DMS153 treated with DMSO at 0.1 percent for 48 hours (cell line): ENCODE measurements around the gene ZNF831.

ENCODE experiments used
- DNase-seq: peaks from one replicate; lab custom pipeline; 2025; ENCODE audit not compliant: unreplicated experiment; lab: John Stamatoyannopoulos, UW

Gene ZNF831

GRCh38 chr20:59163631-59164530, at the start of gene ZNF831:
ZNF831 (plus strand) TSS chr20:59163821; CDS start chr20:59191020, 27,199 bp downstream.
- no peak for DNase-seq

- no peak for DNase-seq
Observed at GRCh38 chr20:59117526-59117925, 46.1 kb upstream of the ZNF831 start.

- DNase-seq: no peak
Observed at GRCh38 chr20:59118855-59119254, 44.8 kb upstream of the ZNF831 start.

GRCh38 chr20:59120491-59120890, 43.1 kb upstream of the ZNF831 start:
- DNase-seq: no peak

- no peak for DNase-seq
Observed at GRCh38 chr20:59120919-59121318, 42.7 kb upstream of the ZNF831 start.

GRCh38 chr20:59121714-59122565, 41.7 kb upstream of the ZNF831 start:
- no peak for DNase-seq

GRCh38 chr20:59122566-59122919, 41.1 kb upstream of the ZNF831 start:
- DNase-seq: no peak

- no peak for DNase-seq
Observed at GRCh38 chr20:59123011-59123677, 40.5 kb upstream of the ZNF831 start.

GRCh38 chr20:59123678-59124255, 39.9 kb upstream of the ZNF831 start:
- DNase-seq: no peak

GRCh38 chr20:59124296-59125029, 39.2 kb upstream of the ZNF831 start:
- DNase-seq: no peak

- no peak for DNase-seq
Observed at GRCh38 chr20:59125332-59125731, 38.3 kb upstream of the ZNF831 start.

GRCh38 chr20:59125836-59126235, 37.8 kb upstream of the ZNF831 start:
- no peak for DNase-seq

- no peak for DNase-seq
Observed at GRCh38 chr20:59127839-59128238, 35.8 kb upstream of the ZNF831 start.

GRCh38 chr20:59131551-59132285, 31.9 kb upstream of the ZNF831 start:
- no peak for DNase-seq

- no peak for DNase-seq
Observed at GRCh38 chr20:59134182-59134581, 29.4 kb upstream of the ZNF831 start.

- DNase-seq: no peak
Observed at GRCh38 chr20:59135093-59135492, 28.5 kb upstream of the ZNF831 start.

GRCh38 chr20:59136027-59136426, 27.6 kb upstream of the ZNF831 start:
- DNase-seq: no peak

GRCh38 chr20:59137532-59137931, 26.1 kb upstream of the ZNF831 start:
- no peak for DNase-seq

GRCh38 chr20:59138114-59138748, 25.4 kb upstream of the ZNF831 start:
- no peak for DNase-seq
